GM19372 (cell line): ENCODE data around the gene ZNF536.
"Not testable (repeated sequence)": the region's sequence is repeated elsewhere in the genome, so short reads cannot be mapped to it uniquely, and the experiment has no call there.

ENCODE experiments used
- ATAC-seq: cut with Tn5 transposase; IDR thresholded peaks from one replicate; pipeline ENCODE4 v1.9.1; 2021; ENCODE audit warnings: mild to moderate bottlenecking, low read depth, moderate library complexity; ENCODE audit not compliant: unreplicated experiment

ZNF536 gene

DNA sequence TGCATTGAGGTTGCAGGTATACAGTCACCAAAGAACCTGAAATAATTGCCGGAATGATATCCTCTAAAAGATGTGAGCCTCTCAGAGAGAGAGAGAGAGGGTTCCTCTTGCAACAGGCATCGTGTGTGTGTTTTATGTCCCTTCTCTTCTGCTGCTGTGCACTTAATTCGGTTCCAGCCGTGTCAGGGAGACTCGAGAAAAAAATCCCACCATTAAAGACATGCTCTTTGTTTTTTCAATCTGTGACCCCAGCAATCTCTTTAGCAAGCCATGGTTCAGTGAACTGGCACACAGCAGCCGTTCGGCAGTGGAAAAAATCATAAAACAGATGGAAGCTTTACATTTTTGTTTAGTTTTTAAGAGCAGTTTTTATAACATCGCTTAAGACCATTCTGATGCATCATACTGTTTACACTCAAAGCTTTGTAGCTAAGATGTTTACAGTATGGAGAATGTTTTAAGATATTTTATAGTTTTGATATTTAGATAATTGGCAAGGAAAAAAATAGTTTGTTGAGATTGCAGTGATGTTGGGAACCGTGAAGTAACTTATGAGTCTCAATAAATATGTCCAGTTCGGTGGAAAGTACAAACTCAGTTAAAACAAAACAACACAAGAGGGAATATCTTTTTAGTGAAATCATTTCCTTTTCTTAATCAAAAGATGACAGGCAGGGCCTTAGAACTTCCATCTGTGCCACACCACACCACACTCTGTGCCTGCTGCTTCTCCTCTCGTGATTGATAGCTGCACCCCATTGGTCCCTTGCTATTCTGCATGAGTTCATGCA, 31.2 kb upstream of the ZNF536 start:
- ATAC-seq, result no peak

DNA sequence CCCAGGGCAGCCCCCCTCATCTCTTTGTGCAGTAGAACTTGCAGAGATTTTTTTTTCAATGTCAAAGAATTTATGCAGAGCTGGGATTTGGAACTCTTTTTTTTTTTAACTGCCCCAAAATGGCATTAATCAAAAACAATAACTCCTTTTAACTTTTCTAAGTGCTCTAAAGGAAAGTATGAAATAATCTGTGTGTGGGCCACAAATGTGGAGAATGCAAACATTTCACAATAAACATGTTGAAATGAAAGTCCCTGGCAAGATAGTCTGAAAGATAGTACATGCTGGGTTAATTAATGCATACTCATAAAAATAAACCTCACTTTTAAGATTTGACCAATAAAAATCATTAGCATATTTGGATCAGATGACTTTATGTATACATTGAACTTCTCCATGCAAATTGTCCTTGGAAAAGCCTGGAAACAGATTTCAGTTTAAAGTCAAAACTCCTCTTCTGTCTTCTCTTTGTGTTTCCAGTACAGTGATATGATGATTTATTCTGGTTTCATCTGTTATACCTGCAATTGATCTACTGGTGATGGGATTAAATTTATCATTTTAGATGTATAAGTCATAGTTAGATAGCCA, 30.5 kb upstream of the ZNF536 start:
- ATAC-seq, result no peak

DNA sequence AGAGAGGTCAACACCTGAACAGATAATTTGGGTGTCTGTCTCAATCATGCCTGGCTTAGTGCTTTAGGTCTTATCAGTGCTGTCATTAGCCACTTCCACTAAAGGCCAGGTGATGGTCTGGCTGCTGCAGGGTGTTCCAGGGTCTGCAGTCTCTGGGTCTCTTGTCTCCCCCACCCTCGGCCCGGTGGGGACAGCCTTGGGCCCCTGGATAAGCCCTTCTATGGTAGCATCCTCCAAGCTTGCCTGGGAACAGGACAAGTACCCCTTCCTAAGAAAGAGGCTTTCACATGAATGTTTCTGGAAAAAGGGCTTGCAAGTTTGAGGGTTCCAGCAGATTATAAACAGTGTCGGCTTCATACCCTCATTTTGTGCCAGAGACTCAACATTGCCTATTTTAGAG, 29.3 kb upstream of the ZNF536 start:
- no peak for ATAC-seq

DNA sequence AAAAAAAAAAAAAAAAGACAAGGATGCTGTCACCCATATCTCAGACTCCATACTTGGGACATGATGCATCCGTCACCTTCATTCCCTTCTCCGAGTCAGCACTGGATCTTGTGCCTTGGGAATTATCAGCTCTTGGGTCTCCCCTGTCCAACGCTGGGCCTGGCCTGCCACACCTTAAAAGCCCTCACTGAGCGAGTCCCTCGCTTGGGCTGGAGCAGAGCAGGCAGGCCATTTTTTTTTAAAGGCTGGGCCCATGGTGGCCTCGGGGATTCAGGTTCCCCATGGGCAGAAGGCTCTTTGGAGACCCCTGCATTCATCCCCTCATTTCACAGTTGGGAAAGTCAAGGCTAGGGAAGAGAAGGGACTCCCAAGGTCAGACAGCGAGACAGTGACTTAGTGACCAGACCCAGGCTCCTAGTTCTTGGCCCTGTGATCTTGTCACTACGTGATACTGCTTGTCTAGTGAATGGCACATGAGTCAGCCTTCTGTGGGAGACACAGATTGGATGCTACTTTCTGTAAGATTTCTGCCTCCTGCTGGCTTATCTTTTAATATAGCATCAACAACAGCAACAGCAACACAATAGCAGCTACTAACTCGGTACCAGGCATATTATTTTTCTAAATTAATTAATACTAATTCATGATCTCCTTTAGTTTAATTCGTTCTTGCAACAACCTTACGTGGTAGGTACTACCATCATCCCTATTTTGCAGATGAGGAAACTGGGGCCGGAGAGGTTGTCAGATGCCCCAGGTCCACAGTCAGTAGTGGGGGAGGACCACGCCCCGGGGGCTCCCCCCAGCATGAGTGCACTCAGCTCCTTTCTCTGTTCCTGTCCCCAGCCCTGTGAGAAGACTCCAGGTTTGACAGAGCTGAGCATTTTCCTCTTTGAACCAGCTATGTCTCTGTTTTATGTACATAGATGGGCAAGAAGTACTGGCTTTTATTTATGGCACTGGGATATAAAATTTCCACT, 27.4 kb upstream of the ZNF536 start:
- no peak for ATAC-seq

DNA sequence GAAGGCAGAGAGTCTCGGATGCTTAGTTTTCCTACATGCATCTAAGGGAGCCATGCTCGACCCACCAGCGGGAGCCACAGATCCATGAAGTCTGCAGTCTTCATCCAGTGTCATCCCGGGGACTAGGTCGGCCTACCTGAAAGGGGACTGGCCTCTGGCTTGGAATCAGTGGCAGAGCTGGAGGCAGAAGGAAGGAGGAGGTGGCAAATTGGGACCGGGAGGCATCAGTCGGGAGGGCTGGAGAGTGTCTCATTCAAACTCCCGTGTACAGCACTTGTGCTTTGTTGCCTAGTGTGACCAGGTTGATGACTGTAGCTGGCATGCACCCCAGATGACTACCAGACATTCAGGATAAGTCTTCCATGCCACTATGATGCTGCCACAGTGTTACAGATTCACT, 26.5 kb upstream of the ZNF536 start:
- no peak for ATAC-seq

DNA sequence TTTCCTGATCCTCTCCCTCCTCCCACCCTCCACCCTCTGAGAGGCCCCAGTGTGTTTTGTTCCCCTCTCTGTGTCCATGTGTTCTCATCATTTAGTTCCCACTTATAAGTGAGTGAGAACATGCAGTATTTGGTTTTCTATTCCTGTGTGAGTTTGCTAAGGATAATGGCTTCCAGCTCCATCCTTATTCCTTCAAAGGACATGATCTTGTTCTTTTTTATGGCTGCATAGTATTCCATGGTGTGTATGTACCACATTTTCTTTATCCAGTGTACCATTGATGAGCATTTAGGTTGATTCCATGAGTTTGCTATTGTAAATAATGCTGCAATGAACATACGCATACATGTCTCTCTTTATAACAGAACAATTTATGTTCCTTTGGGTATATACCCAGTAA, 25.7 kb upstream of the ZNF536 start:
- not testable (repeated sequence) for ATAC-seq

DNA sequence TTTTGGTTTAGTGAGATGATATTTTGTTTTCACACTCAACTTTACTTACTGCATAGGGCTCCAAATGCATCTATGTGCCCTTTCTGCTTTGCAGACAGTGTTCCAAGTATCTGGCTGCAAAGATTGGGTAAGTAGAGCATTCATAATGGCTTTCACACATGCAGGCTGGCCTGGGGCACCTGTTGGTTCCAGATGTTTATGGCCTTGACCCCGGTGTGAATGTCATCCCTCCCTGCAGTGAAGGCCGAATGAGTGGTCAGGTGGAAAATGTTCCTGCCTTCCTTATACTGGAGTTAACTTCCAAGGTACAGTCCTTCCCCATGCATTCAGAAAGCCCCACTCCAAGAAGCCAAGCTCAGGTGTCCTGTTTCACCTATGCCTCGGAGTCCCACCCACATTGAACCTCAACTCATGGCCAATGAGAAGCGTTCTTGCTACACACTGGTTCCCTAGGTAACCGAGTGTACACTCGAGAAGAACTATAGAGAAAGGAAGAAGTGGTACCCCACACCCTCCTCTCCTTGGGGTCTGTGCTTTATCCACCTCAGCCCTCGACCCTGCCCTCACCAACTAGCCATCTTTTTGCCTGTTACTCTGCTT, 23.0 kb upstream of the ZNF536 start:
- no peak for ATAC-seq

DNA sequence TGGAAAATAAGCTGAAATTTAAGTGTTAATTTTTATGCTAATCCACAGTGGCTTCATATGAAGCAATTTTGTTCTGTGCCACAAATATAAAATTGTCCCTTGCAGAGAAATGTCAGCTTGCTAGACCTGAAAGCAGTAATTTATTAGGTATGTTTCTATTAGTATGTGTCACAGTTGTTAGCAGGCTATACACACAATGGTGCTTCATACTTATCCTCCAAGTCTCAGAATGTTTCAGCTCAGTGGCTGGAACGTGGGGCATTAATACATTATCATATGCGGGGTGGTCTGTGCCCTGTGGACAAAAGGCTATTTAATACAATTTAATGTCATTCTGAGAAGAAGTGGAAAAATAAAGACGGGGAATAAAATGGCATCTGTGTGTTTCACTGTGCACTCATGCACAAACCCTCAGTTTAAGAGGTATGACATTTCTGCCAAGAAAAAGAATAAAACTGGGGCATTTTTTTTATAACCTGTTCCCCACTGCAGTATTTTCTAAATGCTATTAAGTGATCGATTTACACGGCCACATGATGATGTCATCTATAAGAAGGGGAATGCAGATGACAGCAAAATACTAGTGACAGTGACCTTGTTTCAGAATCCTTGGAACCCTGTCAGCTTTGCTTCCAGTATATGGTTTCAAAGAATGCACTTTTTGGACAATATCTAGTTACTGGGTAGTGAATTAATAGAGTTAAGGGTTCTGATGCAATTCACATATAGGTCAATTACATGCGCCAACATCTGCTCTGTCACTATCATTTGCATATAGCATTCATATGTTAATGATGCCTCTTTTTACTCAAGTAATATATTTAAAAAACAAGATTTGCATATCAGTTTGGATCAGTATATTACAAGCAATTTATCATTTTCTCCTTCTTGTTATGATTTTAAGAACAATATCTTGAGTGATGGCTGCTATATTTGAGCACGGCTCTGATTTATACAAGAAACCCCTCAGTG, 21.2 kb upstream of the ZNF536 start:
- ATAC-seq, result no peak

DNA sequence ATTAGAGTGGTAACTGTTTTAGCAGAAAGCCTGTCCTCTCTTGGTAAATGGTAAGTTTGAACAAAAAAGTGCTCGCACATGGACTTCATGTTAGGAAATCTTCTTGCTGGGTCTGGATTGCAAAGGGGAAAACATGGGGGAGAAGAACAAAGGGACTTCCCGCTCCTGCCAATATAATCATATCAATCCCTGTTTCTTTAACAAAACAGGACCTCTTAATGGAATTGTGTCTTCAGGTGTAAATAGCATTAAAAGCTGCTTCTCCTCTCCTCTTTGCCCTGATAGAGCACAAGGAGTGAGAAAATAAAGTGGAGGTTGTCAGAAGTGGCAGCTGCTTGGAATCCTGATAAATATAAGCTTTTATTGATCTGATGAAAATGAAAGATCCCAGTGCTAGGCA, 20.4 kb upstream of the ZNF536 start:
- no peak for ATAC-seq

DNA sequence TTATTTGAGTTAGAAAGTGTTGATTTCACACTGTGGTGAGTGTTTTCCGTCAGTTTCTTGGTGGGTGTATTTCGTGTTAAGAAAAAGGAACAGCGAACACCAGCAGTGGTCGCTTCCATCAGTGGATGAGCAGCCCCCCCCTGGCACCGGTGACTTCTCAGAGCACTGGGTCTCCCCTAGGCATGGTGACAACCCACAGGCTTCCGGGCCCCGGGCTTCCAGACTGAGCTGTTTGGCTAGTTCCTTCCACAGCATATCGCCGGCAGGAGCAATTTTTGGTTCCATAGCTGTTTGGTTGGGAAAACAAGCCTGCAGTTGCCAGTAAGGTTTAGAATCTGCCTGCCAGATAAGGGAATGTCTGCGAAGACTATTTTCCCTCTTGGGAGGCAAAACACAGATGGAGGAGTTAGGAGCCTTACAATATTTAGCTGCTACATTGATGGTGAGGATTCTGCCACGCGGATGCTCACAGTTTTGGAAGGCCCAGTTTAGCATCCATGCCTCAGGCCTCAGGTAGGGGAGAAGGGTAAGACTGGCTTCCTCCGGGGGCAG, 18.7 kb upstream of the ZNF536 start:
- no peak for ATAC-seq

DNA sequence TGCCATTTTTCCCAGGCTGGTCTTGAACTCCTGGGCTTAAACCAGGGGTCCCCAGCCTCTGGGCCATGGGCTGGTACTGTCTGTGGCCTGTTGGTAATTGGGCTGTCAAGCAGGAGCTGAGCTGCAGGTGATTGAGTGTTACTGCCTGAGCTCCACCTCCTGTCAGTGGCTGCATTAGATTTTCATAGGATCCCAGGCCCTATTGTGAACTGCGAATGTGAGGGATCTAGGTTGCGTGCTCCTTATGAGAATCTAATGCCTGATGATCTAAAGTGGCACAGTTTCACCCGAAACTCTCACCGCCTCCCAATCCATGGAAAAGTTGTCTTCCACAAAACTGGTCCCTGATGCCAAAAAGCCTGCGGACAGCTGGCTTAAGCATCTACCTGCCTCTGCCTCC, 16.6 kb upstream of the ZNF536 start:
- no peak for ATAC-seq

DNA sequence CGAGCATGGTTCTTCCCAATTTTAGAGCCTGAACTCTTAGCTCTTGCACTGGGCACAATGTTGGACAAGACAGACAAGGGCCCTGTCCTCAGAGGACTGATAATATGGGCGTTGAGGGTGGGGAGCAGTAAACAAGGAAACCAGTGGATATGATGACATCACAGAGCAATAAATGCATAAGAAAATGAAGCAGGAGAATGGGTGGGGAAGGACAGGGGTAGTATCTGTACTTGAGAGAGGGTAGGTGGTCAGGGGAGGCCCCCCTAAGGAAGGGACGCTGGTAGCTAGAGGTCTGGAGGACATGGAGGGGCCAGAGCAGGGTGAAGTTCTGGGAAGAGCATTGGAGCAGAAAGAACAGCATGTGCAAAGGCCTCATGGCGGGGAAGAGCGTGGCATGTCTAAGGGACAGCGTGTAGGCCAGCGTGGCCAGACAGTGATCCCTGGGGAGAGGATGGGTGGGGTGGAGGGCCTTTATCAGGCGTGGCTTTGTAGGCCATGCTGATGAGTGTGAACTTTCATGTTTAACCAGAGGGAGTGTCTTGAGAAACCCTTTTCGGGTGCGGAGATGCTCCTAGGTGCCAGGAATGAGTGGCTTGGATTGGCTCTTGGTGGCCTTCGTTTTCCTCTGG, 15.1 kb upstream of the ZNF536 start:
- ATAC-seq, result no peak

DNA sequence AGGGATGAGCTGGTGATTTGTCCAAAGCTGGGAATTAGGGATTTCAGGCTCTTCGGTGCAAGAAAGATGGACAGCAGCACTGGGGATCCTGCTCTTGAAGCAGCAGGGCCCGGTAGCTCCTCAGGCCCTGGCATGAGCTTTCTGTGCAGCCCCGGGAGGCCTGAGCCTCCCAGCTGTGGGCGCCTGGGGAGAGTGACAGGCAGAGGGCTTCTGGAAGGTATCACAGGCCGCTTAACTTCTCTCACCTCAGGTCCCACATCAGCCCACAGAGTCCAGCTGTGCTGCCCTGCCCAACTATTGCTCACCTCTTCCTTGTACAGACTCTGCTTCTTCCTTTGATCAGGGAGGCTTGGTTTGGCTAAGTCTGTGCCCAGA, 14.6 kb upstream of the ZNF536 start:
- no peak for ATAC-seq

DNA sequence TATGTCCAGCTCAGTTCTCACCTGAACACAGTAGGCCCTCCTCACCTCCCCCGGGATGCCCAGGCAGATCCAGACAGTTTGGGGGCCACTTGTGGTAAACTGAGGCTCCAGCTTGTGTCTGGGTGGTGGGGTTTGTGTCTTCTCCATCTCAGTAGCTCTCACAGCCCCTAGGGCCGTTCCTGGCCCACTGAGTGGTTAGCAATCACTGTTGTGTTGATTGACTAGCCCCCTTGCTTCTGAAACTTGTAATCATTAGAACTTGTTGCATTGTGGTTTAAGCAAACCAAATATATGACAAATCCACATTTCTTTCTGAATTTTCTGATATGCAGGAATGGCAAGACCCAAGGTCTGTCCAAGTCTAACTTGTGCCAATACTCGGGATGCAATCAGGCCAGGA, 13.9 kb upstream of the ZNF536 start:
- no peak for ATAC-seq

DNA sequence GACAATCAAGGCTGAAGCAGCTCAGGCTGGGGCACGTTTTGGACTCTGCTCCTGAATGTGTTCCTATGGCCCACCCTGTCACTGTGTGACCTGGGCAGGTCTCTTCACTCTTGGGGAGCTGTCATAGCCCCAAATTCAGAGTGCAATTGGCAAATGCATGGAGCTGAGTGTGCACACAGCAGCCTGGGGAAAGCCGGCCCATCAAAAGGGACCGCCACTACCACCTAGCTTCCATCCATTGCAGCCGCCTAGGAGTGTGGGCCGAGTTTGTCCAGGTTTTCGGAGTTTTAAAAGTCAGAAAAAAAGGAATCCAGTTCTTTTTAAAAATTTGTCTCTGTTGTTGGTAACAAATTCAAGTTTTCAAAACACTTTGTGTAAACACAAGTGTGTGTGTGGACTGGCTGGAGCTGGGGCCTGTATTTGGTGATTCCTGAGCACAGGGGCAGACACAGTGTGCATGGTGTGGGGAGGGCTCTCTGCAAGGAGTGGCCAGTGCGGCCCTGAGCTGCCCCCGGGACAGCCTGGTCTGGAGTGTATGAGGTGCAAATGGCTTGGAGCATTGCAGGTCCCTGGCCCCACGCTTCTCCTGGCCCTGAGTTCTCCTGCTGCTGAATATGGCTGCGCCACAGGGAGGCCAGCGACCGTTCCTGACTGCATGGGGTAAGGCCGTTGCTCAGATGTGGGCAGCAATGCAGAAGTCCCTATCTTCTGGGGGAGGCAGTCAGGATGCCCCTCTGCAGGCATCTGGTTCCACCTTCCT, 13.2 kb upstream of the ZNF536 start:
- ATAC-seq, result no peak

DNA sequence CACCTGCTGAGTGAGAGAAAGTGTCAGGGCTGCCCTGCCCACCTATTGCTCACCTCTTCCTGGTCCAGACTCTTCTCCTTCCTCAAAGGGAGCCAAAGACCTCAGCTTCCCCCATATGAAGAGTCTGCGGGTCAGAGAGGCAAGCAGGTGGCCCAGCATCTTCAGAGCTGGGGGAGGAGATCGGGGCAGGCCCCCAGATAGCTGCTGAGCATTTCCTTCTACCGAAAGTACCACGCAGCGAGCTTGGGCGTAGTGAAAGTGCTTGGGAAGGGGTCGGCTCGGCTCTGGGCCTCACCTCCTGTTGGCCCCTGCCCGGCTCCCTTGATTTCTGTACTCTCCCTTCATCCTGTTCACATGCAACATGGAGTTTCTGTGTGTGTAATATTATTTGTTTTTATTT, 12.2 kb upstream of the ZNF536 start:
- no peak for ATAC-seq

DNA sequence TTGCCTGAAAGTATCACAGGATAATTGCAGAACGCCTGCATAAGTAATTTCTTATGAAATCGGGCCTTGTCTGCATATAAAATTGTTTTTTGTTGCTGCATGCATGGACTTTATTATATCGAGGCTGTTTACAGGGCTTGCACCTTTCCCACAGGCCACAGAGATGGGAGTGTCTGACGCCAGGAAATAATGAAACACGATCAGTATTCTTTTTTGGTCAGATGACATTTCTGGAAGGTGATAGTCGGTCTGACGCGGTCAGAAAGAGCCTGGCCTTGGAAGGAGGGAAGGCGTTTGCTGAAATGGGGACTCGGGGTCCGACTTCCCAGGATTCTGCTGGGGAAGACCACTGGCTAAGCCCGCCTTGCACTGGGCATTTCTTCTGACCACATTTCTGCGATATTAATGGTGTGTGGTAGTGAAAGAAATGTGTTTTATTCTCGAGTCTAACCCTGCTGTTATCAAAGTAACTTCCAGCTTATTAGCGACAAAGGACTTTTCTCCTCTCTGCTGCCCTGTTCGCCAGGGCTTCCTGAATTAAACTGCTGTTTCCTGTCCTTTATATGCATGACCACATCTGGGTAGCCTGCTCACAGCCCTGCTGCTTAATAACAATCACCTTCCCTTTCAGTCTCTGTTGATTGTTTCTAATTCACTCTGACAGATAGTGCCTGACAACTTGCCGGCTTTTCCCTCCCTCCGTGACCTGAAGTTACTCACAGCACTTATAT, 11.6 kb upstream of the ZNF536 start:
- no peak for ATAC-seq

DNA sequence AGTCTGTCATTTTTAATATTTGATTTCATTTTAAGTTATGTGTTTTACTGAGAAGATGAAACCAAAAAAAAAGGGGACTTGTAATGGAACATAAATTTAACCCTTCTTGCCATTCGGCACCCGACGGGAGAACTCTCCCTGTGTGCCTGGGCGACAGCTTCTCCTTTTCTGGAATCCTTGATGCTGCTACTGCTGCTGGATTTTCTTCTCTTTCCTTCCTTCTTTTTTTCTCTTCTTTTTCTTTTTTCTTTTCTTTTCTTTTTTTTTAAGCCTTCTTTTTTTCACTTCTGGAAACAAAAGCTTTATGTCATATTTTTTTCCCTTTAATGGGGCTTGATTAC, 11.1 kb upstream of the ZNF536 start:
- no peak for ATAC-seq
